Colonic mucosa (tissue), 4 donors: ENCODE measurements around the gene MAPKAPK2. TPM values are rescaled to one million over a fixed set of nuclear protein-coding genes. Genes with fewer than 3 reads are reported as not detected.

Experiments used
- DNase-seq: peaks from one replicate; pipeline ENCODE4 v3.0.0-alpha.2; 2020
- H3K27ac ChIP-seq: fragments of 200-600 bp; one replicate; pipeline ENCODE4 v1.8.0; 2021
- H3K27me3 ChIP-seq: fragments of 200-600 bp; one replicate; pipeline ENCODE4 v1.8.0; 2021
- H3K36me3 ChIP-seq: fragments of 200-600 bp; one replicate; pipeline ENCODE4 v1.8.0; 2021
- H3K4me1 ChIP-seq: fragments of 200-600 bp; one replicate; pipeline ENCODE4 v1.8.0; 2021; ENCODE audit warnings: mild to moderate bottlenecking
- H3K4me3 ChIP-seq: fragments of 200-600 bp; one replicate; pipeline ENCODE4 v1.8.0; 2021
- H3K9ac ChIP-seq, 2 donors: one replicate each; pipeline ENCODE4 v1.7.0; 2013; ENCODE audit warnings: control low read depth in 2 of 2, low read depth in 2 of 2, low read length in 2 of 2
- H3K9me3 ChIP-seq: fragments of 200-600 bp; one replicate; pipeline ENCODE4 v1.8.0; 2021
- CTCF ChIP-seq: fragments of 200-600 bp; IDR thresholded peaks from one replicate; pipeline ENCODE4 v1.8.0; 2022; ENCODE audit warnings: antibody characterized with exemption, mild to moderate bottlenecking
- intact Hi-C: fragments of 100-400 bp; cut with DNase I; formaldehyde crosslinking; loops from one replicate; pipeline ENCODE4 v1.14.1; 2022
- total RNA-seq, 2 donors: library from RNA; stranded (reverse); fragmentation: NEBNext Ultra II Directional in 1 of 2; extraction: Animal tissue kit (Norgen Biotek cat#: 25700) in 1 of 2; gene quantifications; one replicate each; pipeline ENCODE4 v1.2.1, GENCODE V29; 2021
- donor health status: healthy.
- donor health status: DM: no; HTN: no; CAD: no.
- donor health status: DM: no; HTN: no; CAD: no.

Gene MAPKAPK2
- total RNA-seq, 2 donors from 2014 or later, result 61.4 to 71.1 TPM

- H3K9me3 ChIP-seq, result no peaks in the 10 kb centered on the region
- H3K4me3 ChIP-seq, result peak overlapping the region; percentile 68
- H3K27me3 ChIP-seq, result no peaks in the 10 kb centered on the region
- intact Hi-C loops, result loop anchor here (5.0 kb wide), 1 partner anchor 37 kb away; no protein-coding TSS in a partner anchor
- peak overlapping the region; percentile 94 for H3K27ac ChIP-seq
- H3K36me3 ChIP-seq, result no peaks in the 10 kb centered on the region
- TF ChIP-seq CTCF, result no peak
- no peak for DNase-seq
- H3K4me1 ChIP-seq, result peaks cover 8% of the 10 kb centered on the region
- peak overlapping the region; percentile 59 to 90 for H3K9ac ChIP-seq
Measured at GRCh38 chr1:206685334-206685768, 646 bp downstream of the MAPKAPK2 start.

- intact Hi-C loops, result loop anchor here (5.0 kb wide), 1 partner anchor 36 kb away; no protein-coding TSS in a partner anchor
- TF ChIP-seq CTCF, result no peak
- peak; percentile 56 for DNase-seq
- peak overlapping the region; percentile 94 for H3K27ac ChIP-seq
- H3K9ac ChIP-seq, result peak overlapping the region; percentile 59 to 90
- H3K27me3 ChIP-seq, result no peaks in the 10 kb centered on the region
- H3K36me3 ChIP-seq, result no peaks in the 10 kb centered on the region
- peaks cover 8% of the 10 kb centered on the region for H3K4me1 ChIP-seq
- H3K4me3 ChIP-seq, result peak overlapping the region; percentile 68
- no peaks in the 10 kb centered on the region for H3K9me3 ChIP-seq
Measured at GRCh38 chr1:206685769-206686477, 1.2 kb downstream of the MAPKAPK2 start.

GRCh38 chr1:206686478-206687249 is 2.0 kb downstream of the MAPKAPK2 start:
- TF ChIP-seq CTCF, result no peak
- H3K9ac ChIP-seq, result peak overlapping the region; percentile 59 to 90
- H3K36me3 ChIP-seq, result no peaks in the 10 kb centered on the region
- peaks cover 11% of the 10 kb centered on the region for H3K4me1 ChIP-seq
- peak overlapping the region; percentile 94 for H3K27ac ChIP-seq
- intact Hi-C loops, result loop anchor here (5.0 kb wide), 1 partner anchor 36 kb away; no protein-coding TSS in a partner anchor
- no peak for DNase-seq
- H3K9me3 ChIP-seq, result no peaks in the 10 kb centered on the region
- peak overlapping the region; percentile 68 for H3K4me3 ChIP-seq
- no peaks in the 10 kb centered on the region for H3K27me3 ChIP-seq

- peak overlapping the region; percentile 94 for H3K27ac ChIP-seq
- peak overlapping the region; percentile 2 for H3K4me3 ChIP-seq
- H3K9ac ChIP-seq, result peak overlapping the region in 1 of 2 donors; percentile 9
- DNase-seq, result no peak
- TF ChIP-seq CTCF, result no peak
- H3K4me1 ChIP-seq, result peaks cover 11% of the 10 kb centered on the region
- intact Hi-C loops, result loop anchor here (5.0 kb wide), 1 partner anchor 35 kb away; no protein-coding TSS in a partner anchor
- no peaks in the 10 kb centered on the region for H3K27me3 ChIP-seq
- no peaks in the 10 kb centered on the region for H3K36me3 ChIP-seq
- H3K9me3 ChIP-seq, result no peaks in the 10 kb centered on the region
Measured at GRCh38 chr1:206687251-206687914, 2.7 kb downstream of the MAPKAPK2 start.

DNA sequence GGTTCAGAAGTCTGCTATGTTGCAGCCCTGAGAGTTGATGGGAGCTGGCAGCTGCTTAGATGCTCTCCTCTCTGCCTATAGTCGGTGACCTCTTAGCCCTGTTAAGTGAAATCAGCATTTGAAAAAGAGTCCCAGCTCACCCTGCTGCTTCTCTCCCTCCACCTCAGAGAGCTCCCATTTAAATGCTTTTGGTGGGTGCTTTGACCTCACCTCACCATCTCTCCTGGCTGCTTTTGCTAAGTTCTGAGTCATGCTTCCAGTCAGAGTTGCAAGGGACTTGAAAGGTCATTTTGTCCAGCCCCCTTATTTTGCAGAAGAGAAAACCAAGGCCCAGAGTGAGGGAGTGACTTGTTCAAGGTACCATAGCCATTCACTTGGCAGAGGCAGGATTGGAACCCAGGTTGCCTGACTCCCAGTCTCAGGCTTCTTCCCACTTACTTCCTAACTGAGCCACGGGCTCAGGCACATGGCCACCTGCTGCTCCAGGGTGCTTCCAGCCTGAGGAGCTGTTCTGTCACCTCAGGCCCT is 3.3 kb downstream of the MAPKAPK2 start:
- peak overlapping the region in 1 of 2 donors; percentile 9 for H3K9ac ChIP-seq
- no peak for TF ChIP-seq CTCF
- H3K27me3 ChIP-seq, result no peaks in the 10 kb centered on the region
- H3K36me3 ChIP-seq, result no peaks in the 10 kb centered on the region
- peaks cover 11% of the 10 kb centered on the region for H3K4me1 ChIP-seq
- no peak for DNase-seq
- no peak overlapping the region for H3K27ac ChIP-seq
- no peaks in the 10 kb centered on the region for H3K9me3 ChIP-seq
- H3K4me3 ChIP-seq, result peak overlapping the region; percentile 2
- intact Hi-C loops, result loop anchor here (5.0 kb wide), 1 partner anchor 34 kb away; no protein-coding TSS in a partner anchor
